Measurements from ENCODE around the gene INIP. TPM values are rescaled to one million over a fixed set of nuclear protein-coding genes. Genes with fewer than 3 reads are reported as not detected.
"Not testable (repeated sequence)": the region's sequence is repeated elsewhere in the genome, so short reads cannot be mapped to it uniquely, and the experiment has no call there.

Gene INIP
- total RNA-seq, 8 experiments from 2014 or later, result 10.0 to 26.8 (median 23.4) TPM

DNA sequence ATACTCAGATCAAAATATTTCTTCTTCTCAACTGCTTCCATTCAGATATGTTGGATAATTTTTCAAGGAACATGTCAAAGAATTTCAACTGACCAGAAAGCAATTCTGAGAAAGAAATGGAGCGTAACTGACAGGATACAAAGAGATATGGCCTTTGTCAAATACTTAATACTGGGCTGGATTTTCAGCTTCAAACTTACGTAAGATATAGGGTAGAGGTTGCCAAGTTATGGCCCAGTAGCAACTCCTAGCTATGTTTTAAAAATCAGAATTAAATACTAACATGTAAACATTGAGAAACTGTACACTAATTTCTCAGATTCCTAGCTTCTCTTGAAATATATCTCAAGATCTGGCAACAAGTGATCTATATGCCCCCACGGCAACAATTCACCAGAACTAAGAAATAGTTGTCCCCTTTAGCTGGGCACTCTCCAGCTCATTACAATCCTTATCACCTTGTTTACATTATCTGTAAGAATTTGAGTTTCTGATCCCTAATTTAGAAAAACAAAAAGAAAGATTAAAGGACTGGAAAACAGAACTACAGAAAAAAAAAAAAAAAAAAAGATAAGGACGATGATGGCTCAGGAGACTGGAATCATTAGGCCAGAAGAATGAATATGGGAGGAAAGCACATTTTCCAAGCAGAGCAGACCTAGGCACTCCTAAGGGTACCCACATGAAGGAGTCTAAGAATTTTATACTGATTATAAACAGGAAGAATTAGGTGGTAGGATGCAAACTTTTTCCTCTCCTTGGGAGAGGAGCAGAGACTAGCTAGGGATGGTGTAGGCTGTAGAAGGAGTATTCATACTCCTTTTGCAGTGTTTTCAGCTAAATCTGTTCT is 23.0 kb downstream of the INIP start:
- in situ Hi-C loops (cut with MboI; ENCODE audit: low pct_unique_long_range_greater_than_20kb in 2 of 9, low sequenced_read_pairs in 9 of 9, unreplicated experiment in 9 of 9), result no loop called here
- H3K4me3 ChIP-seq, result no peak overlapping the region
- 89 to 100% (median 97%) methylated on average over 2 to 4 of the region's 4 CpGs for WGBS, 10 experiments
- no peak for ATAC-seq (replicated peaks in 6 of 8)
- H3K4me1 ChIP-seq (replicated peaks in 1 of 2), result no peaks in the 10 kb centered on the region
- H3K27ac ChIP-seq, result no peak overlapping the region

DNA sequence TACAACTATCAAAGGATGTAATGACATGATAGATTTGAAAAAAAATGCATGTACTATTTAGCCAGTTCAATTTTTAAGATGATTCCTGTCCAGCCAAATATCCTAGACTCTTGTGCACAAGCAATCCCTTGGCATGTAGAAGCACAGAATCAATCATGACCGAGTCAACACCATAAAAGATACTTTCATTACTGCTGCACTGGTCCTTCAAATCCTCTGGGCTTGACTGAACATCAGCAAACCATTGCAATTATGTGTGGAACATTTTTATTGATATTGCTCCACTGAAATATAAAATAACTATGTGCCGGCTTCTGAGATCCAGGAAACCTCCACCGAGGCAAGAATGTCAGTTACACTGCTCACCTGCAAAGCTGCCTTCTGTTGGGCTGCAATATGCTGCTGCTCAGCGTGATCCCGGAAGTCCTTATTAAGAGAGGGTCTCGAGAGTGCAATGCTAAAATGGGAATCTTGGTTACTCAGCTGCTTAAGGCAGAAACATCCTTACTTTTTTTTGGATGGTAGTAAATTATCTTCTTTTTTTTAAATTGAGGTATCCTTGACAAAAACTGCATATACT is 28.7 kb downstream of the INIP start:
- Histone ChIP-seq H3K4me3 (no peak overlapping the region), H3K27ac (no peak overlapping the region), H3K4me1 (replicated peaks in 1 of 2) (no peaks in the 10 kb centered on the region)
- no peak for ATAC-seq (replicated peaks in 6 of 8)
- WGBS, 10 experiments, result 40 to 100% (median 93%) methylated on average over 1 to 5 of the region's 6 CpGs; no CpG with 5 or more reads in 1 of the 10 experiments
- in situ Hi-C loops (cut with MboI; ENCODE audit: low pct_unique_long_range_greater_than_20kb in 2 of 9, low sequenced_read_pairs in 9 of 9, unreplicated experiment in 9 of 9), result no loop called here

DNA sequence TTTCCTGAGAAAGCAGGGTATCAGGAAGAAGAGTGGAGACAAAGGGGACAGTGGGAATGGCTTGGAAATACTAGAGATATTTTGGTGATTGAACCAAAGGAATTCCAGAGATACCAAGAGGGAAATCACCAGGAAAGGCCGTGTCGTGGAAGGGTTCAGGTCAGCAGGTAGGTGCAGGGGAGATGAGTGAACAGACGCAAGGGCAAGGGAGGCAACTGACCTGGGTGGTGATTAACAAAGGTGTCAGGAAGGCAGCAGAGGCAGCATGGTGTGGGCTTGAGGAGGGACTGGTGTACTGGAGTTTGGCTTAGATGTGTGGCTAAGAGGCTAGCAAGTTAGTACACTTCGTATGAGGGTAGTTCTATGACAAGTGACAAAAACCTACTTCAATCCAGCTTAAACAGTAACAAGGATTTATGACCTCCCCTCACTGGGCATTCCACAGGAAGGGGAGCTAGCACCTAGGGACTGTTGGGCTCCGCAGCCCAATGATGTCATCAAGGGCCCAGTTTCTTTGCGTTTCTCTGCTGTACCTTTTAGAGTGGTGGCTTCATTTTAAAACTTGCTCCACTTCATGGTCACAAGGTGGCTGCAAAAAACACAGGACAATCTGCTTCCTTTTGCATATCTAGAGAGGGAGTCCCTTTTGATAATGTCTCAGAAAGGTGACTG is 37.0 kb downstream of the INIP start:
- Histone ChIP-seq H3K4me3 (no peak overlapping the region), H3K4me1 (replicated peaks in 1 of 2) (no peaks in the 10 kb centered on the region), H3K27ac (no peak overlapping the region)
- 59 to 100% (median 90%) methylated on average over 2 to 6 of the region's 6 CpGs; no CpG with 5 or more reads in 3 of the 10 experiments for WGBS, 10 experiments
- ATAC-seq (replicated peaks in 6 of 8), result no peak
- in situ Hi-C loops (cut with MboI; ENCODE audit: low pct_unique_long_range_greater_than_20kb in 2 of 9, low sequenced_read_pairs in 9 of 9, unreplicated experiment in 9 of 9), result no loop called here

DNA sequence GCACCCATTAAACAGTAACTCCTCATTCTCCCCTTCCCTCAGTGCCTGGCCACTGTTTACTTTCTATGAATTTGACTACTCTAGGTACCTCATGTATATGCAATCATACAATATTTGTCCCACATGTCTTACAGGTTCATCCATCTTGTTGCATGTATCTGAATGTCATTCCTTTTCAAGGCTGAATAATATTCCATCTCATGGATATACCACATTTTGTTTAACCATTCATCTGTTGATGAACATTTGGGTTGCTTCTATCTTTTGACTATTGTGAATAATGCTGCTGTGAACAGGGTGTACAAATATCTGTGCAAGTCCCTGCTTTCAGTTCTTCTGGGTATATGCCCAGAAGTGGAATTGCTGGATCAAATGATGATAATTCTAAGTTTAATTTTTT is 40.9 kb downstream of the INIP start:
- no peak overlapping the region for H3K27ac ChIP-seq
- no peak for ATAC-seq (replicated peaks in 6 of 8)
- no peaks in the 10 kb centered on the region for H3K4me1 ChIP-seq (replicated peaks in 1 of 2)
- no peak overlapping the region for H3K4me3 ChIP-seq
- in situ Hi-C loops (cut with MboI; ENCODE audit: low pct_unique_long_range_greater_than_20kb in 2 of 9, low sequenced_read_pairs in 9 of 9, unreplicated experiment in 9 of 9), result no loop called here

DNA sequence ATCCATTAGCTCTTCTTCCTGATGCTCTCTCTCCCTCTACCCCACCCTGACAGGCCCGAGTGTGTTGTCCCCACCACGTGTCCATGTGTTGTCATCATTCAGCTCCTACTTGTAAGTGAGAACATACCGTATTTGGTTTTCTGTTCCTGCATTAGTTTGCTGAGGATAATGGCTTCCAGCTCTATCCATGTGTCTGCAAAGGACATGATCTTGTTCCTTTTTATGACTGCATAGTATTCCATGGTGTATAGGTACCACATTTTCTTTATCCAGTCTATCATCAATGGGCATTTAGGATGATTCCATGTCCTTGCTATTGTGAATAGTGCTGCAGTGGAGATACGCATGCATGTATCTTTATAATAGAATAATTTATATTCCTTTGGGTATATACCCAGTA is 44.7 kb downstream of the INIP start:
- in situ Hi-C loops (cut with MboI; ENCODE audit: low pct_unique_long_range_greater_than_20kb in 2 of 9, low sequenced_read_pairs in 9 of 9, unreplicated experiment in 9 of 9); ATAC-seq (replicated peaks in 6 of 8); H3K4me1 ChIP-seq (replicated peaks in 1 of 2); H3K4me3 ChIP-seq; H3K27ac ChIP-seq: not testable (repeated sequence)
- WGBS, 10 experiments, result 72 to 100% (median 99%) methylated on average over 1 to 4 of the region's 4 CpGs; no CpG with 5 or more reads in 2 of the 10 experiments

DNA sequence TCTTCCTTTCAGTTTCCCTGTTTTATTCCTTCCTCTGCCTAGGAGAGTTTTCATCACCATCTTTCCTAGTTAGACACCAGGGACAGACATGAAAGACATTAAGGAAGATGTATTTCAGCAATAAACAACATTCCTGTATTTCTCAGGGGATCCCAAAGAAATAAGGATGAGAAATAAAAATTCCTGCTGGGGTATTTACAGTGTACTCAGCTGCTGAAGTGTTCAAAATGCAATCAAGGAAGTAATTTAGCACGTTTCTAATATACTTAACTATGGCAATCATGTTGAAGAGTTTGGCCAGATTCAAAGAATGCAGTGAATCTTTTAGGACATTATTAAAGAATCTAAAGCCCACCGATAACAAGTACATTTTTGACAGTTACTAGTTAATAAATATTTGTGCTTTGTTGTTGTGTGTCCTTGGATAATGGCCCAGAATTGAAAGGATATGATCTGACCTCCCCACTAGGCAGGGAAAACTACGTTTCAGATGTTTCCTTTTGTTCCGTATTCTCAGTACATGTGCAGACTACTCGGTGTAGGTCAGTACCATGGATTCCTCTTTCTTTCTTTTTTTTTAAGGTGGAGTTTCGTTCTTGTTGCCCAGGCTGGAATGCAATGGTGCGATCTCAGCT is 46.8 kb downstream of the INIP start:
- ATAC-seq (replicated peaks in 6 of 8), result no peak
- 46 to 90% (median 83%) methylated on average over 1 to 6 of the region's 7 CpGs for WGBS, 10 experiments
- in situ Hi-C loops (cut with MboI; ENCODE audit: low pct_unique_long_range_greater_than_20kb in 2 of 9, low sequenced_read_pairs in 9 of 9, unreplicated experiment in 9 of 9), result no loop called here
- no peak overlapping the region for H3K4me3 ChIP-seq
- H3K27ac ChIP-seq, result no peak overlapping the region
- no peaks in the 10 kb centered on the region for H3K4me1 ChIP-seq (replicated peaks in 1 of 2)

DNA sequence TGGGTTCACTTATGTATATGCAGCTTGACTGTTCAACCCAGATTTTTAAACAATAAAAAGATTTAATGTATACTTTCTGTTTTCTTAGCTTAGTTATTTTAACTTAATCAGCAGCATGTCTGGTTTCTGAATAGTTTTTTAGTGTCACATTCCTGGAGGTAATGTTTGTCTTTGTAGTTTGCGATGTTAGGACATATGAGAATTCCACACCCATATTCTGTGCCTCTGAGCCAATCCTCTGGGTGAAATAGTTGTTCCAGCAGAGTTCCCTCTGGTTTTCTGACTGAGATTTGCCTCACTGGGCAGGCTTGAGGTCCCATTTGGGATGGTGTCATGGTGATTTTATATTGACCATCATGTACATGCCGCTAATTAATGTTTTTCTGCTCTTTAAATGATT is 48.6 kb downstream of the INIP start:
- in situ Hi-C loops (cut with MboI; ENCODE audit: low pct_unique_long_range_greater_than_20kb in 2 of 9, low sequenced_read_pairs in 9 of 9, unreplicated experiment in 9 of 9), result no loop called here
- Histone ChIP-seq H3K4me3 (no peak overlapping the region), H3K27ac (no peak overlapping the region), H3K4me1 (replicated peaks in 1 of 2) (no peaks in the 10 kb centered on the region)
- 83 to 100% (median 93%) methylated on average over 1 to 2 of the region's 2 CpGs; no CpG with 5 or more reads in 2 of the 10 experiments for WGBS, 10 experiments
- no peak for ATAC-seq (replicated peaks in 6 of 8)

DNA sequence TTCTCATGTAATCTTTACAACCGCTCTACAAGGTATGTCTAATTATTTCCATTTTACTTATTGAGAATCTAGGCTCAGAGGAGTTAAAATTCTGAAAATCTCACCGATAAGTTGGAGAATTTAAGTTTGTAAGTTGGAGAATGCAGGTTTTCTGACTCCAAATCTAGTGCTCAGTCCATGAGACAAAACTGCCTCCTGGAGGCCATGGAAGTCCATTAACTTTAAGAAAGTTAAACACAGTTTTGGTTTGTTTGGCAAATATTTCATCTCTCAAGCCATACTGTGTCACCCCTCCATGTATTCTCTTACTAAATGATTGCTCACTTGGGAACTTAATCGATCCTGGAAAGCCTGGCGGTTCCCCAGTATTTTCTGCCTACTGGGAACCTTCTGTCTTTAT is 52.6 kb downstream of the INIP start:
- Histone ChIP-seq H3K27ac (no peak overlapping the region), H3K4me1 (replicated peaks in 1 of 2) (no peaks in the 10 kb centered on the region), H3K4me3 (no peak overlapping the region)
- 62 to 100% (median 92%) methylated on average over 1 to 4 of the region's 4 CpGs; no CpG with 5 or more reads in 2 of the 10 experiments for WGBS, 10 experiments
- ATAC-seq (replicated peaks in 6 of 8), result no peak
- in situ Hi-C loops (cut with MboI; ENCODE audit: low pct_unique_long_range_greater_than_20kb in 2 of 9, low sequenced_read_pairs in 9 of 9, unreplicated experiment in 9 of 9), result no loop called here

DNA sequence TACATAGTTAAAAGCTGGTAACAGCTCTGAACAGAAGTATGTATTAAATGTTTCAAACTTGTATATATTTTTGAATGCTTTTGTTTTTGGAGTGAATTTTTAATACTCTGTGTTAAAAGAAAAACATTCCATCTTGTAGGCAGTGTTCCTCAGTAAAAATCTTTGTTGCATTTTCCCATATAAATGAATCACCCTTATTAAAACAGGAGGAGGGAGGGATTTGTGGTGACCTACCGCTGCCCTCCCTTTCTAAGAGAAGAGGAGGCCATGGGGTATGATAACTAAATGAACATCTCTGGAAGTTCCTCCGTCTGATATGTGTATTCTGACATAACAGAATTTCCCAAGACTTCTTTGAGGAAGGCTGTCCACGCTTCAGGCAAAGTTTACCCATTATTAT is 53.4 kb downstream of the INIP start:
- Histone ChIP-seq H3K4me3 (no peak overlapping the region), H3K27ac (no peak overlapping the region), H3K4me1 (replicated peaks in 1 of 2) (no peaks in the 10 kb centered on the region)
- in situ Hi-C loops (cut with MboI; ENCODE audit: low pct_unique_long_range_greater_than_20kb in 2 of 9, low sequenced_read_pairs in 9 of 9, unreplicated experiment in 9 of 9), result no loop called here
- 71 to 100% (median 95%) methylated on average over 1 to 3 of the region's 3 CpGs; no CpG with 5 or more reads in 3 of the 10 experiments for WGBS, 10 experiments
- peak in 1 of 8 experiments; percentile 16 for ATAC-seq (replicated peaks in 6 of 8)

DNA sequence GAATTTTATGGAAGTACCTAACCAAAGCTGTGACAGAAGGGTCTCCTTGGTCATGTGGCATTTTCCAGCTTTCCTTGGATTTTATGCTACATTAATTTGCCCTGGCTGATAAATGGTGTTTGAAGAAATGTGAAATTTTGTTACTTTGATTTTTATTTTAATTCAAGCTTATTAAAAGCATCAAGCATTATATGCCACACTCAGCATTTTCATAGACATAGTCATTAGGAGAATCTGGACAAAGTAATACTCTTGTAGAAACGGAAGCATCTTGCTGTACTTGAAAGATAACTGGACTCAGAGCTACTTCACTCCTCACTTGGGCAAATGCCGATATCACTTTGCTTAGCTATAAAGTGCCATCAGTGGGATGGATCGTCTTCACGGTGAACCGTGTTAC is 54.2 kb downstream of the INIP start:
- no peaks in the 10 kb centered on the region for H3K4me1 ChIP-seq (replicated peaks in 1 of 2)
- 71 to 100% (median 91%) methylated on average over 1 to 5 of the region's 5 CpGs; no CpG with 5 or more reads in 1 of the 10 experiments for WGBS, 10 experiments
- H3K27ac ChIP-seq, result no peak overlapping the region
- ATAC-seq (replicated peaks in 6 of 8), result no peak
- in situ Hi-C loops (cut with MboI; ENCODE audit: low pct_unique_long_range_greater_than_20kb in 2 of 9, low sequenced_read_pairs in 9 of 9, unreplicated experiment in 9 of 9), result no loop called here
- no peak overlapping the region for H3K4me3 ChIP-seq

DNA sequence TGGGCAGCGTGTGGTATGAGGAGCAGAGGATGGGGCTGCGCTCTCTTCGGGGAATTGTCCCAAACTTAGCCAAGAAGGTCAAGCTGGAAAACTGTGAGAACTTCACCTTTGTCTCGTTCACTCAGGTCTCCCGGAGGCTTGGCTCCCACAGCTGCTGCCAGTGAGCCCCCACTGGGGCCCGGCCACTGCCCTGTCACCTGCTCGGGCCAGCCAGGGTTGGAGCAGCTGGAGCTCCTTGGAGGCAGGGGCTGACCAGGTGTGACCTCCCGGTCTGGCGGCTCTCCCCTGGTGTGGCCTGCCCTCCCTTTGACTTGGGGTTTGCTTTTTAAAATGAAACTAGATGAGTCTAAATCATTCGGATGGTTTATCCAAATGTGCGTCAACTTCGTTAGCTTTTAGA is 58.0 kb downstream of the INIP start:
- 90 to 100% (median 100%) methylated on average over 1 to 7 of the region's 12 CpGs for WGBS, 10 experiments
- Histone ChIP-seq H3K4me3 (no peak overlapping the region), H3K4me1 (replicated peaks in 1 of 2) (no peaks in the 10 kb centered on the region), H3K27ac (no peak overlapping the region)
- no peak for ATAC-seq (replicated peaks in 6 of 8)
- in situ Hi-C loops (cut with MboI; ENCODE audit: low pct_unique_long_range_greater_than_20kb in 2 of 9, low sequenced_read_pairs in 9 of 9, unreplicated experiment in 9 of 9), result no loop called here

DNA sequence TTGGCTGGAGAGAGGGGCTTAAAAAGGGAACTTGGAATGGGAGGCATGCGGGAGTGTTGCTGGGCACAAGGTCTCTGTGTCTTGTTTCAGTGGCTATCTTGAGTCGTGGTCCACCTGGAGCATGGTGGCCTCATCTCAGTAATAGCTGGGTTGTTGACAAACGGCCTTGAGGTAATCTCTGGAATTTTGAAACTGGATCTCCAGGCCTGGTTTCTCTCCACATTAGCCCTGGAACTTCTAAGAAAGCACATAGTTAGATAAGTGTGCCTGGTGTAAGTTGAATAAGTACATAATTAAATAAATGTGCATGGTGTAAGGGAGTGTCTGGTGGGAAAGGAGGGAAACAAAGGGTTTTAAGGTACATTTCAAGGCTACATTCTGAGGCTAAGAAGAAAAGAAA is 62.2 kb downstream of the INIP start:
- no peak overlapping the region for H3K4me3 ChIP-seq
- ATAC-seq (replicated peaks in 6 of 8), result peak in 3 of 8 experiments; percentile 61 to 77 (median 71)
- in situ Hi-C loops (cut with MboI; ENCODE audit: low pct_unique_long_range_greater_than_20kb in 2 of 9, low sequenced_read_pairs in 9 of 9, unreplicated experiment in 9 of 9), result no loop called here
- no peaks in the 10 kb centered on the region for H3K4me1 ChIP-seq (replicated peaks in 1 of 2)
- no peak overlapping the region for H3K27ac ChIP-seq
- 94 to 100% (median 98%) methylated on average over 2 to 3 of the region's 3 CpGs; no CpG with 5 or more reads in 6 of the 10 experiments for WGBS, 10 experiments

DNA sequence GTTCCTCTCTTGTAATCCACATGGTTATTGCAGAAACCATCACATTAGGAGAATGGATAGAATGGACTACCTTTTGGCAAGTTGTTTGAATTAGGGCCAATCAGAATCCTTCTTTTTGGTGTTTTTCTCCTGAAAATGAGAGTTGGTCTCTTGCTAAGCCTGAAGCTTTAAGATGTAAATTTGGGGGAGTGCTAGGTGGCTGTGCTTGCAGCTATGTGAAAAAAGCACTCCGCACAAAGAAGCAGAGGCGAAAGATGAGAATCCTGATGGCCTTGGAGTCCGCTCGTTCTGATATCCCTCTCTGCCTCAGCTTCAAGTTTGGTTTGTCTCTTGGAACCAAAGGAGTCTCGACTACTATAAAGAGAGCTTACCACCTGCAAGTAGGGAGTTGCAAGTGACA is 63.6 kb downstream of the INIP start:
- Histone ChIP-seq H3K4me3 (no peak overlapping the region), H3K4me1 (replicated peaks in 1 of 2) (no peaks in the 10 kb centered on the region), H3K27ac (no peak overlapping the region)
- 46 to 93% (median 75%) methylated on average over 2 to 5 of the region's 5 CpGs; no CpG with 5 or more reads in 2 of the 10 experiments for WGBS, 10 experiments
- in situ Hi-C loops (cut with MboI; ENCODE audit: low pct_unique_long_range_greater_than_20kb in 2 of 9, low sequenced_read_pairs in 9 of 9, unreplicated experiment in 9 of 9), result no loop called here
- ATAC-seq (replicated peaks in 6 of 8), result no peak
